IMR-90 (cell line): Measurements from ENCODE around the gene SELENOS. TPM values are rescaled to one million over a fixed set of nuclear protein-coding genes. Genes with fewer than 3 reads are reported as not detected.

Source experiments
- ATAC-seq: fragments of 200-7000 bp; cut with Tn5 transposase; 2 replicates; pipeline ENCODE4 v1.9.1; 2020; ENCODE audit warnings: low read depth, mild to moderate bottlenecking, moderate library complexity
- BruUV-seq: library from RNA; stranded (reverse); fragments of 400-500 nt; replicated peaks from 2 replicates; lab custom pipeline; 2021; lab: Mats Ljungman, UMichigan
- CTCF ChIA-PET: fragments of 300-600 bp; formaldehyde crosslinking; extraction: SDS; loops from one replicate; lab custom pipeline; 2021; ENCODE audit warnings: antibody characterized with exemption; lab: Yijun Ruan, JAX
- POLR2A ChIA-PET: fragments of 300-600 bp; sonication (Branson Sonifier 250); formaldehyde crosslinking; loops from one replicate; lab custom pipeline; 2022; ENCODE audit warnings: antibody characterized with exemption; ENCODE audit not compliant: unreplicated experiment; lab: Charles Lee
- DNase-seq: peaks from one replicate; pipeline ENCODE4 v3.0.0; 2013
- H2AFZ ChIP-seq: replicated peaks from 2 replicates; pipeline ENCODE3; 2013; ENCODE audit warnings: low read length, mild to moderate bottlenecking; ENCODE audit not compliant: poor library complexity
- H2AK5ac ChIP-seq: 2 replicates; pipeline ENCODE4 v1.6.1; 2013; ENCODE audit warnings: low read depth, low read length, inconsistent platforms
- H2AK9ac ChIP-seq: replicated peaks from 2 replicates; pipeline ENCODE3; 2013; ENCODE audit warnings: mild to moderate bottlenecking, low read depth, low read length, moderate library complexity; ENCODE audit not compliant: poor library complexity
- H2BK120ac ChIP-seq: 2 replicates; pipeline ENCODE4 v1.6.1; 2013; ENCODE audit warnings: low read depth, low read length, inconsistent platforms
- H2BK15ac ChIP-seq: 3 replicates; pipeline ENCODE4 v1.6.1; 2013; ENCODE audit warnings: low read depth, low read length, inconsistent platforms
- H2BK20ac ChIP-seq: 2 replicates; pipeline ENCODE4 v1.6.1; 2013; ENCODE audit warnings: low read depth, mild to moderate bottlenecking, inconsistent platforms, low read length, moderate library complexity
- H2BK5ac ChIP-seq: 2 replicates; pipeline ENCODE4 v1.6.1; 2013; ENCODE audit warnings: mild to moderate bottlenecking, low read depth, low read length, inconsistent platforms; ENCODE audit not compliant: poor library complexity, severe bottlenecking
- H3K14ac ChIP-seq: replicated peaks from 2 replicates; pipeline ENCODE4 v1.6.1; 2013; ENCODE audit warnings: low read depth, low read length, inconsistent platforms
- H3K18ac ChIP-seq: 2 replicates; pipeline ENCODE4 v1.6.1; 2013; ENCODE audit warnings: low read depth, low read length, control low read depth
- H3K23ac ChIP-seq: 2 replicates; pipeline ENCODE4 v1.6.1; 2013; ENCODE audit warnings: low read depth, low read length, inconsistent platforms
- H3K27ac ChIP-seq: 2 replicates; pipeline ENCODE4 v1.5.1; 2013; ENCODE audit warnings: mild to moderate bottlenecking, control low read depth, low read length; ENCODE audit not compliant: insufficient read depth
- H3K27me3 ChIP-seq: 2 replicates; pipeline ENCODE4 v1.6.1; 2013; ENCODE audit warnings: low read length; ENCODE audit not compliant: control insufficient read depth, insufficient read depth
- H3K36me3 ChIP-seq: 2 replicates; pipeline ENCODE4 v1.6.1; 2013; ENCODE audit warnings: low read length, mixed read lengths; ENCODE audit not compliant: control insufficient read depth, insufficient read depth
- H3K4ac ChIP-seq: 2 replicates; pipeline ENCODE4 v1.6.1; 2013; ENCODE audit warnings: low read depth, low read length, inconsistent platforms
- H3K4me1 ChIP-seq: 2 replicates; pipeline ENCODE4 v1.6.1; 2013; ENCODE audit warnings: low read length, mixed read lengths; ENCODE audit not compliant: control insufficient read depth, insufficient read depth
- H3K4me2 ChIP-seq: 2 replicates; pipeline ENCODE4 v1.6.1; 2013; ENCODE audit warnings: low read depth, mild to moderate bottlenecking, control low read depth, low read length, moderate library complexity
- H3K4me3 ChIP-seq: 2 replicates; pipeline ENCODE4 v1.5.1; 2013; ENCODE audit warnings: low read depth, mild to moderate bottlenecking, control low read depth, low read length, moderate library complexity; ENCODE audit not compliant: insufficient read depth
- H3K56ac ChIP-seq: 2 replicates; pipeline ENCODE4 v1.6.1; 2013; ENCODE audit warnings: low read length, inconsistent platforms; ENCODE audit not compliant: insufficient read depth; ENCODE audit errors: extremely low read depth
- H3K79me1 ChIP-seq, 2 experiments: 2 replicates each; pipeline ENCODE4 v1.6.1; 2013; ENCODE audit warnings: low read length in 2 of 2, inconsistent platforms in 1 of 2, low read depth in 1 of 2
- H3K9ac ChIP-seq: 2 replicates; pipeline ENCODE4 v1.6.1; 2013; ENCODE audit warnings: low read depth, low read length, control low read depth
- H3K9me1 ChIP-seq: 2 replicates; pipeline ENCODE4 v1.6.1; 2013; ENCODE audit warnings: low read length, inconsistent platforms; ENCODE audit not compliant: insufficient read depth
- H3K9me3 ChIP-seq: 2 replicates; pipeline ENCODE4 v1.6.1; 2013; ENCODE audit warnings: low read length; ENCODE audit not compliant: control insufficient read depth, insufficient read depth
- H4K20me1 ChIP-seq: 2 replicates; pipeline ENCODE4 v1.6.1; 2013; ENCODE audit warnings: low read length, inconsistent platforms; ENCODE audit not compliant: insufficient read depth
- H4K5ac ChIP-seq: 2 replicates; pipeline ENCODE4 v1.6.1; 2013; ENCODE audit warnings: mild to moderate bottlenecking, low read depth, low read length, control low read depth
- H4K8ac ChIP-seq, 2 experiments: 2 replicates each; pipeline ENCODE4 v1.6.1; 2013; ENCODE audit warnings: low read depth in 2 of 2, low read length in 2 of 2, control low read depth in 1 of 2, inconsistent platforms in 1 of 2
- H4K91ac ChIP-seq: 2 replicates; pipeline ENCODE4 v1.6.1; 2013; ENCODE audit warnings: low read depth, low read length, inconsistent platforms; ENCODE audit not compliant: insufficient read depth
- BHLHE40 ChIP-seq: fragments of 150-350 bp; IDR thresholded peaks from 2 replicates; pipeline ENCODE4 v1.6.1; 2016; ENCODE audit warnings: mild to moderate bottlenecking, low read depth, low read length
- CHD1 ChIP-seq: IDR thresholded peaks from 2 replicates; pipeline ENCODE4 v1.6.1; 2012; ENCODE audit warnings: low read depth, low read length, improper control_type of control experiment
- MAZ ChIP-seq: IDR thresholded peaks from 2 replicates; pipeline ENCODE4 v1.6.1; 2012; ENCODE audit warnings: low read depth, mild to moderate bottlenecking, low read length, improper control_type of control experiment, moderate library complexity, borderline replicate concordance
- NFE2L2 ChIP-seq: fragments of 150-350 bp; IDR thresholded peaks from 2 replicates; pipeline ENCODE4 v1.6.1; 2016; ENCODE audit warnings: low read depth, mild to moderate bottlenecking, low read length
- RCOR1 ChIP-seq: IDR thresholded peaks from 2 replicates; pipeline ENCODE4 v1.6.1; 2012; ENCODE audit warnings: mild to moderate bottlenecking, low read length, improper control_type of control experiment; ENCODE audit not compliant: insufficient replicate concordance
- WGBS, 2 experiments: methylation state at CpG; one replicate each; pipeline versions ENCODE4 v1.1.5 to v1.1.7; 2013; ENCODE audit warnings: missing lambda C conversion rate in 2 of 2; ENCODE audit not compliant: insufficient read length in 1 of 2; ENCODE audit errors: extremely low coverage in 2 of 2; 5-methylcytosine and 5-hydroxymethylcytosine counted together
- dilution Hi-C: fragments of 300-500 bp; cut with HindIII; formaldehyde crosslinking; loops from one replicate; pipeline ENCODE4 v1.14.3; 2018; ENCODE audit warnings: low sequenced_read_pairs; ENCODE audit not compliant: unreplicated experiment
- in situ Hi-C: fragments of 300-500 bp; cut with MboI; formaldehyde crosslinking; loops from 3 replicates; pipeline ENCODE4 v1.14.3; 2019; ENCODE audit warnings: low sequenced_read_pairs, inconsistent platforms, mixed read lengths
- intact Hi-C: fragments of 100-400 bp; cut with micrococcal nuclease; formaldehyde crosslinking; loops from 2 replicates; pipeline ENCODE4 v1.10.0; 2022
- polyA plus RNA-seq, 3 experiments: library from polyadenylated mRNA; depleted of rRNA; stranded (reverse); fragments of >200 nt; gene quantifications; 2 replicates each; pipeline ENCODE4 v1.2.3, GENCODE V29; 2012; ENCODE audit warnings: low replicate concordance in 1 of 3
- total RNA-seq: library from RNA; depleted of rRNA; stranded (reverse); fragments of >200 nt; gene quantifications from 2 replicates; pipeline ENCODE4 v1.2.3, GENCODE V29; 2012

SELENOS gene
- total and polyA plus RNA-seq, 2 of the 4 experiments (the other 2 are of a cell fraction) = 39.8 to 77.1 TPM

DNA sequence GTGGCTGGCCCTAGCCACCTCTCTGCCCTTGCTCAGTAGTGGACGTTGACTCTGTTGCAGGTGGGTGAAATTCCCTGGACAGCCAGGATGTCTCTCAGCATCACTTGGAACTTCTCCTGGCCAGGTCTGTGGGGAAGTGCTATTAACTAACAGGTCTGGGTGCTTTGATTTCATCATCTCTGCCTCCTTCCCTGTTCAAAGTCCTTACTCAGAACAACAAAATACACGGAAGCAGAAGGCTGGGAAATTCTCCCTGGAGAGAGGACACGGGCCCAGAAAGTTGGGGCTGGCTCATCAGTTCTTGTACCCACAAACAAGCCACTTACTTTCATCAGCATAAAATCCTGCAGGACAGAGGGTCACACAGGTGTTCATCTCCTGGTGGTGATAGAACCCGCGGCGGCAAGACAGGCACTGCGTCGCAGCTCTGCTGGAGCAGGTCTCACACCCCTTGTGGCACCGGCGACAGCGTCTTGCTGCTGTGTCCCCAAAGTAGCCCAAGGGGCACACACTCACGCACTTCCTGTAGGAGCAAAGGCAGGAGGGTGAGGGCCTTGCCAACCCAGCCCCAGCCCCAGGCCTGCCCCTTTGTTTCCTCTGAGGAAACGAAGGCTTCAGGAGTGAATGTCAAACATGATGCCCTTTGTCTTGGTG is 47.4 kb upstream of the SELENOS start:
- Histone ChIP-seq H3K4ac (no peak overlapping the region), H3K9me1 (no peaks in the 10 kb centered on the region), H2AK9ac (no peak overlapping the region), H2BK15ac (no peak overlapping the region), H4K91ac (no peak overlapping the region), H3K9me3 (no peaks in the 10 kb centered on the region), H2BK5ac (no peak overlapping the region), H3K4me3 (no peak overlapping the region), H3K79me1 (no peaks in the 10 kb centered on the region), H4K8ac (no peak overlapping the region), H3K36me3 (no peaks in the 10 kb centered on the region), H3K9ac (no peak overlapping the region), H2BK120ac (no peak overlapping the region), H4K5ac (no peak overlapping the region), H2AK5ac (no peak overlapping the region), H4K20me1 (no peaks in the 10 kb centered on the region), H3K4me2 (no peak overlapping the region), H2AFZ (no peak overlapping the region), H3K4me1 (no peaks in the 10 kb centered on the region), H3K18ac (no peak overlapping the region), H2BK20ac (no peak overlapping the region), H3K23ac (no peak overlapping the region), H3K14ac (no peak overlapping the region), H3K27ac (no peak overlapping the region), H3K56ac (no peak overlapping the region), H3K27me3 (peaks cover 38% of the 10 kb centered on the region)
- TF ChIP-seq CHD1 (no peak), MAZ (no peak), BHLHE40 (no peak), NFE2L2 (no peak), RCOR1 (no peak)
- ATAC-seq = no peak
- ChIA-PET POLR2A (no interaction called here), CTCF (no interaction called here)
- intact Hi-C loops (no loop called here), dilution Hi-C loops (no loop called here), in situ Hi-C loops (no loop called here)
- no TSS peak for BruUV-seq
- DNase-seq = no peak
- whole genome bisulfite sequencing, 2 experiments = 90% methylated on average over 6 of the region's 13 CpGs; no CpG with 5 or more reads in 1 of the 2 experiments
